Measurements from ENCODE around the gene PPP6C.
"Not testable (repeated sequence)": the region's sequence is repeated elsewhere in the genome, so short reads cannot be mapped to it uniquely, and the experiment has no call there.

DNA sequence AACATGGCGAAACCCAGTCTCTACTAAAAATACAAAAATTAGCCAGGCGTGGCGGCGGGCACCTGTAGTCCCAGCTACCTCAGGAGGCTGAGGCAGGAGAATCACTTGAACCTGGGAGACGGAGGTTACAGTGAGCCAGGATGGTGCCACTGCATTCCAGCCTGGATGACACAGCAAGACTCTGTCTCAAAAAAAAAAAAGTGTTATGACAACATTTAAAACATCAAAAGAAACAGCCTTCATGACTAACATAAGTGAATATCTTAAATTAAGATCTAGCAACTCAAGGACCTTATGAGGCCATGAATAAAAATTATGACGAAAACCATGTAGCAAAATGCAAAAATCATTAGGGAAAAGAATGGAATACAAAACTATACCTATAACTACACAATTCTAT, 26.7 kb downstream of the PPP6C start:
- TF ChIP-seq, protein P1, sequence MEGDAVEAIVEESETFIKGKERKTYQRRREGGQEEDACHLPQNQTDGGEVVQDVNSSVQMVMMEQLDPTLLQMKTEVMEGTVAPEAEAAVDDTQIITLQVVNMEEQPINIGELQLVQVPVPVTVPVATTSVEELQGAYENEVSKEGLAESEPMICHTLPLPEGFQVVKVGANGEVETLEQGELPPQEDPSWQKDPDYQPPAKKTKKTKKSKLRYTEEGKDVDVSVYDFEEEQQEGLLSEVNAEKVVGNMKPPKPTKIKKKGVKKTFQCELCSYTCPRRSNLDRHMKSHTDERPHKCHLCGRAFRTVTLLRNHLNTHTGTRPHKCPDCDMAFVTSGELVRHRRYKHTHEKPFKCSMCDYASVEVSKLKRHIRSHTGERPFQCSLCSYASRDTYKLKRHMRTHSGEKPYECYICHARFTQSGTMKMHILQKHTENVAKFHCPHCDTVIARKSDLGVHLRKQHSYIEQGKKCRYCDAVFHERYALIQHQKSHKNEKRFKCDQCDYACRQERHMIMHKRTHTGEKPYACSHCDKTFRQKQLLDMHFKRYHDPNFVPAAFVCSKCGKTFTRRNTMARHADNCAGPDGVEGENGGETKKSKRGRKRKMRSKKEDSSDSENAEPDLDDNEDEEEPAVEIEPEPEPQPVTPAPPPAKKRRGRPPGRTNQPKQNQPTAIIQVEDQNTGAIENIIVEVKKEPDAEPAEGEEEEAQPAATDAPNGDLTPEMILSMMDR (IDR thresholded peaks at IDR 0.05; ENCODE audit: extremely low read depth in 1 of 2, insufficient read depth in 1 of 2, low read depth in 1 of 2, low read length in 2 of 2): not testable (repeated sequence)
- not testable (repeated sequence) for TF ChIP-seq POLR2A (IDR thresholded peaks at IDR 0.05; ENCODE audit: low read depth, low read length)
